NCI-H2171 treated with DMSO at 0.1 percent for 48 hours (cell line): ENCODE results near the gene KRTAP12-4.
"Not testable (repeated sequence)": the region's sequence is repeated elsewhere in the genome, so short reads cannot be mapped to it uniquely, and the experiment has no call there.

Source experiments
- DNase-seq: peaks from one replicate; lab custom pipeline; 2025; lab: John Stamatoyannopoulos, UW

The KRTAP12-4 gene

GRCh38 chr21:44632067-44632466 is 22.4 kb downstream of the KRTAP12-4 start:
- no peak for DNase-seq

- no peak for DNase-seq
Measured at GRCh38 chr21:44630440-44630839, 24.0 kb downstream of the KRTAP12-4 start.

GRCh38 chr21:44628707-44629391 is 25.6 kb downstream of the KRTAP12-4 start:
- no peak for DNase-seq

- not testable (repeated sequence) for DNase-seq
Measured at GRCh38 chr21:44627831-44628233, 26.6 kb downstream of the KRTAP12-4 start.

- DNase-seq = not testable (repeated sequence)
Measured at GRCh38 chr21:44627181-44627822, 27.2 kb downstream of the KRTAP12-4 start.

GRCh38 chr21:44626673-44627143 is 27.8 kb downstream of the KRTAP12-4 start, which contains the start of gene KRTAP10-9:
KRTAP10-9 (plus strand) TSS chr21:44627093; CDS start chr21:44627172, 79 bp downstream.
- no peak for DNase-seq

GRCh38 chr21:44626262-44626661 is 28.2 kb downstream of the KRTAP12-4 start:
- no peak for DNase-seq

GRCh38 chr21:44625756-44626155 is 28.7 kb downstream of the KRTAP12-4 start:
- DNase-seq = no peak

- no peak for DNase-seq
Measured at GRCh38 chr21:44623575-44623974, 30.9 kb downstream of the KRTAP12-4 start.

GRCh38 chr21:44619886-44620285 is 34.6 kb downstream of the KRTAP12-4 start:
- DNase-seq = no peak

GRCh38 chr21:44618909-44619308 is 35.5 kb downstream of the KRTAP12-4 start:
- DNase-seq = no peak

- no peak for DNase-seq
Measured at GRCh38 chr21:44618504-44618903, 36.0 kb downstream of the KRTAP12-4 start.

- DNase-seq = peak; percentile 39
Measured at GRCh38 chr21:44617071-44617501, 37.4 kb downstream of the KRTAP12-4 start.

GRCh38 chr21:44616591-44616926 is 37.9 kb downstream of the KRTAP12-4 start:
- DNase-seq = no peak

GRCh38 chr21:44615911-44616590 is 38.4 kb downstream of the KRTAP12-4 start:
- peak; percentile 87 for DNase-seq

- DNase-seq = peak; percentile 31
Measured at GRCh38 chr21:44615466-44615865, 39.0 kb downstream of the KRTAP12-4 start.

- DNase-seq = no peak
Measured at GRCh38 chr21:44614961-44615391, 39.5 kb downstream of the KRTAP12-4 start.

GRCh38 chr21:44614161-44614631 is 40.3 kb downstream of the KRTAP12-4 start:
- DNase-seq = no peak

GRCh38 chr21:44613386-44614155 is 40.9 kb downstream of the KRTAP12-4 start:
- no peak for DNase-seq

GRCh38 chr21:44612669-44613229 is 41.7 kb downstream of the KRTAP12-4 start:
- DNase-seq = no peak

- DNase-seq = peak; percentile 25
Measured at GRCh38 chr21:44612029-44612486, 42.4 kb downstream of the KRTAP12-4 start, which contains the start of gene KRTAP10-8. KRTAP10-8 (plus strand) TSS chr21:44612079; CDS start chr21:44612101, 22 bp downstream.
